HCT116 (cell line): ENCODE measurements around the gene GNAT1.

ENCODE experiments used
- CTCF ChIP-seq, 3 experiments: fragments of 200-600 bp in 1 of 3; sonication (generic) in 1 of 3; IDR thresholded peaks in 2 of 3; conservative IDR thresholded peaks in 1 of 3; 2 replicates each; pipeline ENCODE4 v1.5.1; 2012 to 2017; ENCODE audit warnings: low read depth in 2 of 3, low read length in 2 of 3, antibody characterized with exemption in 1 of 3, borderline replicate concordance in 1 of 3, control low read depth in 1 of 3, mild to moderate bottlenecking in 1 of 3, mixed read lengths in 1 of 3, mixed run types in 1 of 3, moderate library complexity in 1 of 3; ENCODE audit not compliant: insufficient read depth in 1 of 3
- JUND ChIP-seq: IDR thresholded peaks from 2 replicates; pipeline ENCODE4 v1.6.1; 2012
- MAX ChIP-seq: IDR thresholded peaks from 2 replicates; pipeline ENCODE4 v1.6.1; 2012
- POLR2A ChIP-seq: IDR thresholded peaks from 2 replicates; pipeline ENCODE4 v1.7.0; 2011; ENCODE audit warnings: borderline replicate concordance; ENCODE audit not compliant: insufficient read depth, insufficient read length; ENCODE audit errors: extremely low read depth
- POLR2AphosphoS5 ChIP-seq: IDR thresholded peaks from 2 replicates; pipeline ENCODE4 v1.6.1; 2011; ENCODE audit warnings: mild to moderate bottlenecking, low read depth, low read length, moderate library complexity
- RAD21 ChIP-seq: IDR thresholded peaks from 2 replicates; pipeline ENCODE4 v1.6.1; 2012; ENCODE audit warnings: low read depth, mild to moderate bottlenecking
- REST ChIP-seq: IDR thresholded peaks from 2 replicates; pipeline ENCODE4 v1.6.1; 2012; ENCODE audit warnings: low read depth
- ZBTB33 ChIP-seq: IDR thresholded peaks from 2 replicates; pipeline ENCODE4 v1.6.1; 2011; ENCODE audit warnings: mild to moderate bottlenecking, low read length, moderate library complexity; ENCODE audit not compliant: insufficient replicate concordance; ENCODE audit errors: extremely low read depth

GRCh38 chr3:50245831-50246516 lies 54.6 kb downstream of the GNAT1 start:
- TF ChIP-seq MAX = no peak
- peak in 2 of 3 experiments; percentile 99; a peak in 4 of 6 replicates for TF ChIP-seq CTCF (IDR thresholded peaks at IDR 0.05 in 2 of 3, conservative IDR thresholded peaks at IDR 0.05 in 1 of 3; ENCODE audit: borderline replicate concordance in 1 of 3, insufficient read depth in 1 of 3, low read depth in 2 of 3, low read length in 2 of 3)
- no peak for TF ChIP-seq REST
- no peak for TF ChIP-seq POLR2AphosphoS5
- no peak for TF ChIP-seq POLR2A
- no peak for TF ChIP-seq ZBTB33
- no peak for TF ChIP-seq JUND
- no peak for TF ChIP-seq RAD21
